GM12891 (cell line): ENCODE measurements around the gene L3MBTL1.

Source experiments
- DNase-seq: peaks from one replicate; pipeline ENCODE4 v3.0.0; 2011; ENCODE audit warnings: low spot score; ENCODE audit not compliant: insufficient read length
- FAIRE-seq: peaks from 2 replicates; lab custom pipeline; 2011; peaks lifted over from hg19 to GRCh38; lab: Jason Lieb, UNC
- PAX5 ChIP-seq: IDR thresholded peaks from 2 replicates; pipeline ENCODE4 v1.6.1; 2011; ENCODE audit warnings: low read length, moderate library complexity, mild to moderate bottlenecking; ENCODE audit not compliant: insufficient read depth, severe bottlenecking
- POLR2A ChIP-seq: IDR thresholded peaks from 2 replicates; pipeline ENCODE4 v1.6.1; 2011; ENCODE audit warnings: low read depth, low read length, control low read depth
- POLR2AphosphoS5 ChIP-seq: IDR thresholded peaks from 2 replicates; pipeline ENCODE4 v1.6.1; 2011; ENCODE audit warnings: low read depth, low read length, control low read depth
- POU2F2 ChIP-seq: IDR thresholded peaks from 2 replicates; pipeline ENCODE4 v1.6.1; 2011; ENCODE audit warnings: low read depth, mild to moderate bottlenecking, control low read depth, low read length, moderate library complexity
- SPI1 ChIP-seq: IDR thresholded peaks from 2 replicates; pipeline ENCODE4 v1.6.1; 2011; ENCODE audit warnings: low read depth, low read length, control low read depth
- TAF1 ChIP-seq: IDR thresholded peaks from 2 replicates; pipeline ENCODE4 v1.6.1; 2011; ENCODE audit warnings: low read depth, low read length, control low read depth

The L3MBTL1 gene

DNA sequence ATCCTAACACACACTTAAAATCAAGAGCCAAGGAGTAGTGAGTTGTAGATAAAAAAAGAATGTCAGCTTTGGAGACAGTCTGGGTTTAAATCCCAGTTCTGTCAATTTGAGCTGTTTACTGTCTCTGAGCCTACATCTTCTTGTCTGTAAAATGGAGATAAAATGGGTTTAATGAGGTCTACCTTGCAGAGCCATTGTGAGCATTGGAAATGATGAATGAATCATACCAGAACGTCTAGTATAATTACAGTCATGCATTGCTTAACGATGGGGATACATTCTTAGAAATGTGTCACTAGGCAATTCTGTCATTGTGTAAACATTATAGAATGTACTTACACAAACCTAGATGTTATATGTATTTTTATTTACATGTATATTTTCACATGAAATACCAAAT, 33.7 kb downstream of the L3MBTL1 start:
- DNase-seq (no peak), FAIRE-seq (no peak)
- TF ChIP-seq POU2F2: no peak
- no peak for TF ChIP-seq POLR2AphosphoS5

DNA sequence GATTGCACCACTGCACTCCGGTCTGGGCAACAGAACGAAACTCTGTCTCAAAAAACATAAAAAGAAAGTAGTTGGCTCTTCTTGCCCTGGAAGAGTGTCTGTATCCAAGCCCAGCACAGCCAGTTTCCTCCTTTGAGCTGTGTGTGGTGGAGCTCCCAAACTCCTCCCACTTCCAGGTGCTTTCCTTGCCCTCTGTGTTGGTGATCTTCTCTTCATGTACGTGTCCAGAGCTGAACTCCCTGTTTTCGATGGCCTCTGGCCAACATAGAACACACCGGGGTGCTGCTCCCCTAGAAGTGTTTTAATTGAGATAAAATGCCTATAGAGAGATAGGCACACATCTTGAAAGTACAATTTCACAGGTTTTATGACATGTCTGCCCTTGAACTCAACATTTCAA, 34.7 kb downstream of the L3MBTL1 start:
- DNase-seq (no peak), FAIRE-seq (no peak)
- no peak for TF ChIP-seq PAX5
- no peak for TF ChIP-seq POLR2A
- TF ChIP-seq POU2F2: no peak
- no peak for TF ChIP-seq SPI1
- TF ChIP-seq POLR2AphosphoS5: no peak
- TF ChIP-seq TAF1: no peak

DNA sequence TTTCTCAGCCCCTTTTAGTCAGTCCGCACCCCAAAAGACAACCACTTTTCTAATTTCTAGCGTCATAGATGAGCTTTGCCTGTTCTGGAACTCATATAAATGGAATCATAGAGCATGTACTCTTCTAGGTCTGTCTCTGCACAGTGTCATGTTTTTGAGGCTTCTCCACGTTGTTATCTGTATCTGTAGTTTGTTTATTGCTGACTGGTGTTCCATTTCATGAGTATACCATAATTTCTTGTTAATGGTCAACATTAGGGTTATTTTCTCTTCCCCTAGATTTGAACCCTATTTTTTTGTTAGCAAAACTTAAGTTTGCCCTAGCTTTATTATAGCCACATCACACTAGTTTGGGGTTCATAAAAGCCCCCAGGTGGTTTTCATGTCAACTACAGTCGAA, 35.2 kb downstream of the L3MBTL1 start:
- no peak for TF ChIP-seq TAF1
- TF ChIP-seq POLR2AphosphoS5: no peak
- no peak for TF ChIP-seq POU2F2
- no peak for TF ChIP-seq SPI1
- TF ChIP-seq POLR2A: no peak
- TF ChIP-seq PAX5: no peak
- FAIRE-seq: no peak
- DNase-seq: no peak

DNA sequence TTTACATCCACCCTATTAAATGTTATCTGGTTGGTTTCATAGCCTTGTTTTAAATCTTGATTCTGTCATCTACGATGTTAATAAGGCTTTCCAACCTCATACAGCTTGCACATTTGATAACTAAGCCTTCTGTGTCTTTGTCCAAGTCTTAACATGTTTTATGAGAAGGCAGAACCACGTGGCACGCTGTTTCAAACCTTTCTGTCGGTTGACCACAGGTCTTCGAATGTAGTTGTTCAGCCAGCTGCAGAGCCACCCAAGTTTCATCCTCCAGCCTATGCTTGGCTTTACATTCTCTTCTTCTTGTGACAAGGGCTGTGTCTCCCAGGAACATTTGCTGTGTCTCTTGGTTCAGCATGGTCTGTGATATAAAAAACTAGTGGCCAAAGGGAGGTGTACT, 35.6 kb downstream of the L3MBTL1 start:
- DNase-seq (no peak), FAIRE-seq (no peak)
- no peak for TF ChIP-seq PAX5
- no peak for TF ChIP-seq TAF1

DNA sequence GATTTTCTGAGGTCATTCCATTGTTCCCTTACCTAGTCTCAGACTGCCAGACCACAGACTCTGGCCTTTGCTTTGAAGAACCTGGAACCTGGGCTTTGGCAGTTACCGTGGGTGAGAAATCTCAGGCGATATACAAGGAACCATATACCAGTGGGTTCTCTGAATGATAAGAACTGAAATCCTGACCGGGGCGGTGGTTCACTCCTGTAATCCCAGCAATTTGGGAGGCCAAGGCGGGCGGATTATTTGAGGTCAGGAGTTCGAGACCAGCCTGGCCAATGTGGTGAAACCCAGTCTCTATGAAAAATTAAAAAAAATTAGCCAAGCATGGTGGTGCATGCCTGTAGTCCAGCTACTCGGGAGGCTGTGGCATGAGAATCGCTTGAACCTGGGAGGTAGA, 37.0 kb downstream of the L3MBTL1 start:
- DNase-seq: no peak
- FAIRE-seq: no peak
- TF ChIP-seq POLR2A (no peak), TAF1 (no peak)

DNA sequence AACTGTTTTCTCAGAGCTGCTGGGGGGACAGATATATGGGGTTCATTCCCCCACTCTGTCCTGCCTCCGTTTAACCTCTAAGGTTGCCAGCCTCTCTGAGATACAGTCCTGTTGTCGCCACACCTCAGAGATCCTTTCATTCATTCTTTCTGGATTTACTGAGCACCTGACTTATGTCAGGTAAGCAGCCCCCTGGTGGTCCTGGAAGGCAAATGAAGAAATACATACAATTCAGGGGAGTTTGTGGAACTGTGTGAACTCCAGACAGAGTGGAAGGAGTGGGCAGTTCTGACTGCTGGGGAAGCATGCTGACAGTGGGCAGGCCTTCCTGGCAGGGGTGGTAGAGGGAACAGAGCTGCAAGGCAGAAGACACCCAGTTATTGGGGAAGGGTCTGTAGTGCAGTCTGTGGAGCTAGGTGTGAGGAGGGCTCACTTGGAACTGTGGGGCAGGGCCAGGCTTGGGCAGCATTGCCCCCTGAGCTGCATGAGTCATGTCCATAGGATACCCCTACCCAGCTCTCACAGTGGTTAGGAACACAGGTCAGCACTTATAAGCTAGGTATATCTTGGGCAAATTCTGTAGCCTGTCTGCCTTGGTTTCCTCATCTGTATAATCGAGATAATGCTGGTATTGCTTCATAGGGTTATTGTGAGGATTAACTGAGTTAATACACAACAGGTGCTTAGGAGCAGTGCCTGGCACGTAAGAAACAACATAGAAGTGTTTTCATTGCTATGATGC, 38.5 kb downstream of the L3MBTL1 start:
- DNase-seq (no peak), FAIRE-seq (no peak)
- no peak for TF ChIP-seq POU2F2
- TF ChIP-seq POLR2A: no peak
- no peak for TF ChIP-seq TAF1
- no peak for TF ChIP-seq SPI1
- no peak for TF ChIP-seq POLR2AphosphoS5
- TF ChIP-seq PAX5: no peak

DNA sequence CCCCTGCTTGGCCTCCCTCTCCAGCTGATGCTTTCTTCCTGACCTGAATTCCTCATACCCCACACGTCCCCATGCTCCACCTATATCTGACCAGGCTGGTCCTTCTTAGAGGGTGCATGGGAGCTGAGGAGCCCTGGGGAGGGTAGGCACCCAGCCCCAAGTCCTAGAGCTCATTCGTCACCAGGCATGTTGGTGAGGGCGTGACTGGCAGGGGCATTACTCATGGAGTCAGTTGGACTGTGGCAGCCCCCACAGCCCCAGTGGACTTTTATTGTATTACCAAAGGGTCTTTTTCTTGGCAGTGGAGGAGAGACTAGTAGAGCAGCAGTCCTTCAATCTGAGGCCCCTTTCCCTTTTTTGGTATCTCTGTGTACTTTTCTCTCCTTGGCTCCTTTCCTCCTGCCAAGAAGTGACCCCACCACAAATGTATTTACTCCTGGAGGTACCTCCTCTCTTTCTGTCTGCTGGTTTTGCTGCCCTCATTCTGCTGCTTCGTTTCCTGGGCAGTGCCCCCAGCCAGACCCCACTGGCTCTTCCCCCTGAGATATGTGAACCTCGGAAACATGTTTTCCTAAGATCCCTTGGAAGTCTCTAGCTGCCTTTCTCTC, 40.9 kb downstream of the L3MBTL1 start:
- TF ChIP-seq SPI1: no peak
- TF ChIP-seq POU2F2: no peak
- no peak for TF ChIP-seq TAF1
- TF ChIP-seq PAX5: no peak
- DNase-seq (no peak), FAIRE-seq (no peak)

DNA sequence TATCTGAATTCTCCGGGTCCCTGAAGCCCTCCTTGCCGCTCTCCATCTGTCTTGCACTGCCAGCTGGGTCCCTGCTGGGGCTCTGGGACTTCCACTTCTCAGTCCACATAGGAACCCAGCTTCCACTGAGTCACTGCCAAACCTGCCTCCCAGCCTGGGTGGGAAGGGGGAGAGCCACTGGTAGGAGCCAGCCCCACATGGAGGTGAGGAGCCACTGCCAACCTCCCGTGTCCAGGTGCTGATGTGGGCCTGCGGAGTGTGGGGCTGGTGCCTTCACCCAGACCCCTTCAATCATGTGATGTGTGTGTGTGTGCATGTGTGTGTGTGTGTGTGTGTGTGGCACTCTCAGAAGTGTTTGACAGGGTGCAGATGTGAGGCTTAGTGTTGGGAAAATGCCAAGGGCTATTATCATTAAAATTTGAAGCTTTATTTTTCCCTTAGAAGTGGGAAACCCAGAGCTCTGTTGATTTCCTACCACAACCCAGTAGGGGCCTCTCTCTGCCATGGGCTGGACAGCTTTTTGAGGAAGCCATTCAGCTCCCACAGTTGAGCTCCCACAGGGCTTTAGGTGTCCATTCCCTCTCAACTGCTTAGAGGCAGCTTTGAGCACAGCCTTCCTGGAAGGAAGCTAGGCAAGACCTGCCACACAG, 42.0 kb downstream of the L3MBTL1 start:
- TF ChIP-seq POU2F2 (no peak), PAX5 (no peak), POLR2A (no peak), TAF1 (no peak), SPI1 (no peak), POLR2AphosphoS5 (no peak)
- DNase-seq (no peak), FAIRE-seq (no peak)

DNA sequence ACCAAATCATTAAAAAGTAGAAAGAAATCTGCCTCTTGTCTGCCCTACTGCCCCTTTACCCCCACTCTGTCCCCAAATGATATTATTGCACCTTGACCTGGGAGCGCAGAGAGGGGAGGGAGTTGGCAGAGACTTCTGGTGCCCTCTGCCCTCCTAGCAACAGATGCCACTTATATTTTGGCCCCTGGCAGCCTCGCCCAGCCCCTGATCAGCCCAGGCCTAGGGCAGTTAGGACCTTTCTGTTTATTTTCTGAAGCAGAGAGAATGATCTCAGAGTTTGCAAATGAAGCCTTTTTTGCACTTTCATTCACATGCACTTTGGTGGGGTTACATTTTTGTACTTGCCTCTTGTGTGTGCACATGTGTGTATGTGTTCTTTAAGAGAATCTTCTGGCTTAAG, 43.0 kb downstream of the L3MBTL1 start:
- FAIRE-seq (no peak), DNase-seq (no peak)
- no peak for TF ChIP-seq TAF1
- TF ChIP-seq POLR2AphosphoS5: no peak
- no peak for TF ChIP-seq SPI1
- no peak for TF ChIP-seq POU2F2
- TF ChIP-seq POLR2A: no peak
- TF ChIP-seq PAX5: no peak

DNA sequence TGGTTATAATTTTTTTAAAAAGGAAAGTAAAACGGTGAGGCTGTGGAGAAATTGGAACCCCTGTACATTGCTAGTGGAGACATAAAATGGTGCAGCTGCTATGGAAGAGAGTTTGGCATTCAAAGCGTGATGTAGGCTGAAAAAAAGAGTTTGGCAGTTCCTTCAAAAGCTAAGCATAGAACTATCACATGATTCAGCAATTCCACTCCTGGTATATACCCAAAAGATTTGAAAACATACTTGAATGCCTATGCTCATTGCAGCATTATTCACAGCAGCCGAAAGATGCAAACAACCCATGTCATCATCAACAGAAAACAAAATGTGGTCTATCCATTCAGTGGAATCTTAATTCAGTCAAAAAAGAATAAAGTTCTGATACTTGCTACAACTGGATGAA, 46.9 kb downstream of the L3MBTL1 start:
- no peak for FAIRE-seq
- DNase-seq: no peak

More for the DNA sequence above, 46.9 kb downstream of the L3MBTL1 start:
- no peak for TF ChIP-seq SPI1
- no peak for TF ChIP-seq TAF1
- no peak for TF ChIP-seq POLR2A
- no peak for TF ChIP-seq POU2F2
- TF ChIP-seq POLR2AphosphoS5: no peak
- TF ChIP-seq PAX5: no peak
